K562 (cell line): Measurements from ENCODE around the gene ZNF92. TPM values are rescaled to one million over a fixed set of nuclear protein-coding genes. Genes with fewer than 3 reads are reported as not detected.

Source experiments
- ATAC-seq: fragments of 200-7000 bp; cut with Tn5 transposase; 3 replicates; pipeline ENCODE4 v1.9.1; 2020; ENCODE audit warnings: moderate library complexity
- BruUV-seq: library from RNA; stranded (reverse); fragments of 400-500 nt; replicated peaks from 2 replicates; lab custom pipeline; 2021; lab: Mats Ljungman, UMichigan
- CTCF ChIA-PET: fragments of 300-600 bp; formaldehyde crosslinking; extraction: SDS; loops from one replicate; lab custom pipeline; 2021; ENCODE audit warnings: low intra/inter-chr PET ratio; lab: Yijun Ruan, JAX
- POLR2A ChIA-PET: fragments of 300-600, 350-650 bp; sonication (Branson Sonifier 250); formaldehyde crosslinking; extraction: SDS; loops from one replicate; lab custom pipeline; 2021; ENCODE audit warnings: antibody characterized with exemption, inconsistent platforms; lab: Yijun Ruan, JAX
- DNase-seq, 4 experiments: peaks; one replicate each; pipeline versions ENCODE4 v3.0.0 to v3.0.0-alpha.2; 2011 to 2018; ENCODE audit warnings: low spot score in 3 of 4, mixed read lengths in 3 of 4; ENCODE audit errors: extremely low read depth in 1 of 4
- FAIRE-seq: peaks from 2 replicates; lab custom pipeline; 2011; peaks lifted over from hg19 to GRCh38; lab: Jason Lieb, UNC
- H2AFZ ChIP-seq: 2 replicates; pipeline ENCODE4 v1.6.0; 2011; ENCODE audit warnings: low read depth, low read length, control low read depth, inconsistent platforms
- H3K27ac ChIP-seq: fragments of 200-600 bp; 3 replicates; pipeline ENCODE4 v1.8.0; 2011; ENCODE audit warnings: low read depth, mild to moderate bottlenecking, control low read depth, inconsistent platforms, low read length, moderate library complexity, mixed read lengths; ENCODE audit errors: extremely low read depth
- H3K27me3 ChIP-seq, 2 experiments: fragments of 300-600 bp in 1 of 2; 2 replicates in 1 of 2; 3 replicates in 1 of 2; pipeline versions ENCODE4 v1.6.0 to v1.8.0; 2011; ENCODE audit warnings: inconsistent platforms in 2 of 2, low read length in 2 of 2, mild to moderate bottlenecking in 1 of 2, mixed read lengths in 1 of 2, moderate library complexity in 1 of 2; ENCODE audit not compliant: control insufficient read depth in 2 of 2, insufficient read depth in 2 of 2
- H3K36me3 ChIP-seq: fragments of 300-600 bp; 3 replicates; pipeline ENCODE4 v1.8.0; 2011; ENCODE audit warnings: mild to moderate bottlenecking, low read length, inconsistent platforms; ENCODE audit not compliant: control insufficient read depth, insufficient read depth
- H3K4me1 ChIP-seq, 2 experiments: fragments of 200-600 bp in 1 of 2; replicated peaks in 1 of 2; 2 replicates in 1 of 2; 3 replicates in 1 of 2; pipeline versions ENCODE4 v1.5.1 to v1.8.0; 2011; ENCODE audit warnings: inconsistent platforms in 2 of 2, low read length in 2 of 2, mild to moderate bottlenecking in 1 of 2, mixed read lengths in 1 of 2, moderate library complexity in 1 of 2; ENCODE audit not compliant: control insufficient read depth in 2 of 2, insufficient read depth in 2 of 2
- H3K4me2 ChIP-seq: 2 replicates; pipeline ENCODE4 v1.6.1; 2011; ENCODE audit warnings: low read length, control low read depth, inconsistent platforms, mixed read lengths; ENCODE audit not compliant: insufficient read depth
- H3K4me3 ChIP-seq: fragments of 200-600 bp; sonication (generic), shearing (Covaris generic); 2 replicates; pipeline ENCODE4 v1.5.1; 2016; ENCODE audit warnings: control low read depth, inconsistent platforms
- H3K79me2 ChIP-seq: fragments of 200-600 bp; 3 replicates; pipeline ENCODE4 v1.8.0; 2011; ENCODE audit warnings: low read length, inconsistent platforms; ENCODE audit not compliant: control insufficient read depth, insufficient read depth
- H3K9ac ChIP-seq, 2 experiments: 2 replicates each; pipeline versions ENCODE4 v1.6.0 to v1.6.1; 2011; ENCODE audit warnings: low read depth in 2 of 2, low read length in 2 of 2, control low read depth in 1 of 2, inconsistent platforms in 1 of 2, mild to moderate bottlenecking in 1 of 2, mixed read lengths in 1 of 2; ENCODE audit not compliant: insufficient read depth in 1 of 2
- H3K9me1 ChIP-seq: one replicate; pipeline ENCODE4 v1.6.0; 2011; ENCODE audit warnings: inconsistent platforms, mild to moderate bottlenecking, low read length, moderate library complexity; ENCODE audit not compliant: control insufficient read depth, insufficient read depth
- H3K9me3 ChIP-seq: replicated peaks from 2 replicates; pipeline ENCODE4 v1.5.1; 2011; ENCODE audit warnings: low read depth, low read length, inconsistent platforms; ENCODE audit not compliant: control insufficient read depth, insufficient read depth
- H4K20me1 ChIP-seq: replicated peaks from 2 replicates; pipeline ENCODE4 v1.6.1; 2011; ENCODE audit warnings: low read length, inconsistent platforms, mixed read lengths; ENCODE audit not compliant: control insufficient read depth, insufficient read depth
- MCM3 ChIP-seq: fragments of 450-650 bp; IDR thresholded peaks from 2 replicates; pipeline ENCODE4 v1.6.1; 2016
- MYNN ChIP-seq, 2 experiments: sonication (generic); formaldehyde crosslinking in 1 of 2; IDR thresholded peaks; 2 replicates each; pipeline versions ENCODE4 v1.5.0 to v1.6.1; 2016 to 2020; ENCODE audit warnings: antibody characterized with exemption in 1 of 2, missing genetic modification reagents in 1 of 2
- PHF20 ChIP-seq: fragments of 450-650 bp; IDR thresholded peaks from 2 replicates; pipeline ENCODE4 v1.6.1; 2018; ENCODE audit not compliant: partially characterized antibody
- PHTF2 ChIP-seq: fragments of 250-450 bp; sonication (Bioruptor Pico); IDR thresholded peaks from 2 replicates; pipeline ENCODE4 v1.5.0; 2021; ENCODE audit warnings: mild to moderate bottlenecking
- RCOR1 ChIP-seq, 2 experiments: IDR thresholded peaks; 2 replicates each; pipeline ENCODE4 v1.6.1; 2012; ENCODE audit warnings: low read depth in 2 of 2, low read length in 2 of 2, borderline replicate concordance in 1 of 2, improper control_type of control experiment in 1 of 2
- SIN3A ChIP-seq, 2 experiments: fragments of 150-350 bp in 1 of 2; IDR thresholded peaks; 2 replicates each; pipeline ENCODE4 v1.6.1; 2011 to 2016; ENCODE audit warnings: borderline replicate concordance in 2 of 2, low read depth in 2 of 2, low read length in 2 of 2, mild to moderate bottlenecking in 2 of 2, moderate library complexity in 2 of 2; ENCODE audit not compliant: control insufficient read depth in 1 of 2
- SRF ChIP-seq, 2 experiments: fragments of 250-450, 450-650 bp in 1 of 2; sonication (Bioruptor Pico) in 1 of 2; sonication (generic) in 1 of 2; formaldehyde crosslinking; IDR thresholded peaks; 2 replicates each; pipeline versions ENCODE4 v1.5.0 to v1.5.1; 2020 to 2022; ENCODE audit warnings: mild to moderate bottlenecking in 1 of 2, missing genetic modification reagents in 1 of 2
- ZNF41 ChIP-seq: fragments of 250-450 bp; sonication (Bioruptor Pico); conservative IDR thresholded peaks from 2 replicates; pipeline ENCODE4 v1.4.0; 2020; ENCODE audit warnings: mild to moderate bottlenecking
- ZNF740 ChIP-seq, 3 experiments: fragments of 200-800 bp in 1 of 3; sonication (Bioruptor generic) in 1 of 3; sonication (generic) in 1 of 3; formaldehyde crosslinking in 1 of 3; IDR thresholded peaks; 2 replicates each; pipeline versions ENCODE4 v1.6.1 to v1.8.0; 2016 to 2022; ENCODE audit warnings: mild to moderate bottlenecking in 2 of 3, missing compliant biosample characterization in 2 of 3, missing genetic modification characterization in 2 of 3, missing genetic modification reagents in 1 of 3
- WGBS: fragments of 100-300 bp; shearing (Covaris generic); methylation state at CpG from one replicate; pipeline ENCODE4 v1.1.6; 2016; ENCODE audit warnings: low coverage, mixed read lengths; ENCODE audit not compliant: insufficient coverage; ENCODE audit errors: missing lambda C conversion rate; 5-methylcytosine and 5-hydroxymethylcytosine counted together
- in situ Hi-C: fragments of 300-500 bp; cut with MboI; formaldehyde crosslinking; loops from 4 replicates; pipeline ENCODE4 v1.15.0; 2018; ENCODE audit warnings: inconsistent platforms, mixed read lengths
- intact Hi-C: fragments of 100-400 bp; cut with micrococcal nuclease; formaldehyde crosslinking; loops from 2 replicates; pipeline ENCODE4 v1.14.2; 2022
- polyA plus RNA-seq, 8 experiments: library from polyadenylated mRNA; depleted of rRNA in 4 of 8; stranded (reverse) in 5 of 8; unstranded in 3 of 8; fragments of >200 nt; fragmentation: Nextera tagmentation in 2 of 8; fragmentation: Illumina TruSeq in 1 of 8; extraction: Ambion mirVana in 2 of 8; extraction: Trizol in 1 of 8; gene quantifications; 2 replicates each; pipeline versions ENCODE4 v1.2.1 to v1.2.3, GENCODE V29; 2011 to 2014; ENCODE audit warnings: inconsistent platforms in 1 of 8, missing spikeins in 1 of 8
- total RNA-seq, 7 experiments: library from RNA; depleted of rRNA in 6 of 7; stranded (reverse); fragments of >200 nt in 6 of 7; fragmentation: Illumina TruSeq in 2 of 7; extraction: Trizol in 2 of 7; gene quantifications; 2 replicates each; pipeline versions ENCODE4 v1.2.1 to v1.2.3, GENCODE V29; 2011 to 2021; ENCODE audit warnings: low replicate concordance in 1 of 7
- TF ChIP-seq, protein P1 (sequence below): fragments of 450-650 bp; conservative IDR thresholded peaks from 2 replicates; pipeline ENCODE4 v1.6.1; 2016; ENCODE audit warnings: missing genetic modification characterization, low read depth, mild to moderate bottlenecking, control low read depth, missing compliant biosample characterization
- TF ChIP-seq, protein P2 (sequence below), 2 experiments: fragments of 450-650 bp; conservative IDR thresholded peaks; 2 replicates each; pipeline ENCODE4 v1.6.1; 2017; ENCODE audit warnings: mild to moderate bottlenecking in 2 of 2, moderate library complexity in 2 of 2
- TF ChIP-seq, protein P3 (sequence below): sonication (generic); formaldehyde crosslinking; IDR thresholded peaks from 2 replicates; pipeline ENCODE4 v1.8.0; 2022; ENCODE audit warnings: mild to moderate bottlenecking, missing genetic modification reagents

The ZNF92 gene
- total and polyA plus RNA-seq, 9 of the 15 experiments (the other 6 are each of a cell fraction or from before 2014, with no cell fraction given) = 8.9 to 29.4 (median 12.5) TPM

- Histone ChIP-seq H3K79me2 (peaks cover 93% of the 10 kb centered on the region), H3K27me3 (no peaks in the 10 kb centered on the region), H3K4me3 (no peak overlapping the region), H3K4me1 (peaks cover 0 to 3% of the 10 kb centered on the region in 2 experiments; a peak in 1 of 5 replicates), H3K9me1 (no peaks in the 10 kb centered on the region), H3K27ac (no peak overlapping the region), H4K20me1 (peaks cover 7% of the 10 kb centered on the region; the same call in 1 of the 2 replicates), H3K9me3 (no peaks in the 10 kb centered on the region), H3K4me2 (no peak overlapping the region), H2AFZ (no peak overlapping the region), H3K36me3 (peaks cover 23% of the 10 kb centered on the region; the same call in 2 of the 3 replicates), H3K9ac (no peak overlapping the region)
- BruUV-seq = no TSS peak
- WGBS = 72% methylated on average over 3 of the region's 3 CpGs
- in situ Hi-C loops = no loop called here
- FAIRE-seq = no peak
- POLR2A ChIA-PET = interaction anchor here (0.6 to 2.7 kb wide), 2 partner anchors 8 to 112 kb away, joined by 3 to 28 read pairs; partner anchors contain the start of gene ZNF92
- intact Hi-C loops = no loop called here
- ATAC-seq = no peak
- DNase-seq = no peak
- CTCF ChIA-PET = no interaction called here
- TF ChIP-seq, protein P1, sequence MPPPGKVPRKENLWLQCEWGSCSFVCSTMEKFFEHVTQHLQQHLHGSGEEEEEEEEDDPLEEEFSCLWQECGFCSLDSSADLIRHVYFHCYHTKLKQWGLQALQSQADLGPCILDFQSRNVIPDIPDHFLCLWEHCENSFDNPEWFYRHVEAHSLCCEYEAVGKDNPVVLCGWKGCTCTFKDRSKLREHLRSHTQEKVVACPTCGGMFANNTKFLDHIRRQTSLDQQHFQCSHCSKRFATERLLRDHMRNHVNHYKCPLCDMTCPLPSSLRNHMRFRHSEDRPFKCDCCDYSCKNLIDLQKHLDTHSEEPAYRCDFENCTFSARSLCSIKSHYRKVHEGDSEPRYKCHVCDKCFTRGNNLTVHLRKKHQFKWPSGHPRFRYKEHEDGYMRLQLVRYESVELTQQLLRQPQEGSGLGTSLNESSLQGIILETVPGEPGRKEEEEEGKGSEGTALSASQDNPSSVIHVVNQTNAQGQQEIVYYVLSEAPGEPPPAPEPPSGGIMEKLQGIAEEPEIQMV (tag) = no peak
- TF ChIP-seq RCOR1 (IDR thresholded peaks at IDR 0.05; ENCODE audit: borderline replicate concordance in 1 of 2, low read depth in 2 of 2, low read length in 2 of 2) (no peak), SRF (CRISPR knock-in tag; IDR thresholded peaks at IDR 0.05) (no peak), PHF20 (no peak), MYNN (IDR thresholded peaks at IDR 0.05) (no peak), MYNN (CRISPR knock-in tag; IDR thresholded peaks at IDR 0.05) (no peak), PHTF2 (CRISPR knock-in tag) (no peak), ZNF740 (CRISPR knock-in tag; IDR thresholded peaks at IDR 0.05) (no peak), ZNF740 (tag; IDR thresholded peaks at IDR 0.05) (no peak), ZNF41 (CRISPR knock-in tag) (no peak), SIN3A (IDR thresholded peaks at IDR 0.05; ENCODE audit: borderline replicate concordance in 2 of 2, control insufficient read depth in 1 of 2, low read depth in 2 of 2, low read length in 2 of 2) (no peak), MCM3 (no peak)
- TF ChIP-seq, protein P2, sequence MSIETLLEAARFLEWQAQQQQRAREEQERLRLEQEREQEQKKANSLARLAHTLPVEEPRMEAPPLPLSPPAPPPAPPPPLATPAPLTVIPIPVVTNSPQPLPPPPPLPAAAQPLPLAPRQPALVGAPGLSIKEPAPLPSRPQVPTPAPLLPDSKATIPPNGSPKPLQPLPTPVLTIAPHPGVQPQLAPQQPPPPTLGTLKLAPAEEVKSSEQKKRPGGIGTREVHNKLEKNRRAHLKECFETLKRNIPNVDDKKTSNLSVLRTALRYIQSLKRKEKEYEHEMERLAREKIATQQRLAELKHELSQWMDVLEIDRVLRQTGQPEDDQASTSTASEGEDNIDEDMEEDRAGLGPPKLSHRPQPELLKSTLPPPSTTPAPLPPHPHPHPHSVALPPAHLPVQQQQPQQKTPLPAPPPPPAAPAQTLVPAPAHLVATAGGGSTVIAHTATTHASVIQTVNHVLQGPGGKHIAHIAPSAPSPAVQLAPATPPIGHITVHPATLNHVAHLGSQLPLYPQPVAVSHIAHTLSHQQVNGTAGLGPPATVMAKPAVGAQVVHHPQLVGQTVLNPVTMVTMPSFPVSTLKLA (conservative IDR thresholded peaks at IDR 0.05) = no peak
- TF ChIP-seq, protein P3, sequence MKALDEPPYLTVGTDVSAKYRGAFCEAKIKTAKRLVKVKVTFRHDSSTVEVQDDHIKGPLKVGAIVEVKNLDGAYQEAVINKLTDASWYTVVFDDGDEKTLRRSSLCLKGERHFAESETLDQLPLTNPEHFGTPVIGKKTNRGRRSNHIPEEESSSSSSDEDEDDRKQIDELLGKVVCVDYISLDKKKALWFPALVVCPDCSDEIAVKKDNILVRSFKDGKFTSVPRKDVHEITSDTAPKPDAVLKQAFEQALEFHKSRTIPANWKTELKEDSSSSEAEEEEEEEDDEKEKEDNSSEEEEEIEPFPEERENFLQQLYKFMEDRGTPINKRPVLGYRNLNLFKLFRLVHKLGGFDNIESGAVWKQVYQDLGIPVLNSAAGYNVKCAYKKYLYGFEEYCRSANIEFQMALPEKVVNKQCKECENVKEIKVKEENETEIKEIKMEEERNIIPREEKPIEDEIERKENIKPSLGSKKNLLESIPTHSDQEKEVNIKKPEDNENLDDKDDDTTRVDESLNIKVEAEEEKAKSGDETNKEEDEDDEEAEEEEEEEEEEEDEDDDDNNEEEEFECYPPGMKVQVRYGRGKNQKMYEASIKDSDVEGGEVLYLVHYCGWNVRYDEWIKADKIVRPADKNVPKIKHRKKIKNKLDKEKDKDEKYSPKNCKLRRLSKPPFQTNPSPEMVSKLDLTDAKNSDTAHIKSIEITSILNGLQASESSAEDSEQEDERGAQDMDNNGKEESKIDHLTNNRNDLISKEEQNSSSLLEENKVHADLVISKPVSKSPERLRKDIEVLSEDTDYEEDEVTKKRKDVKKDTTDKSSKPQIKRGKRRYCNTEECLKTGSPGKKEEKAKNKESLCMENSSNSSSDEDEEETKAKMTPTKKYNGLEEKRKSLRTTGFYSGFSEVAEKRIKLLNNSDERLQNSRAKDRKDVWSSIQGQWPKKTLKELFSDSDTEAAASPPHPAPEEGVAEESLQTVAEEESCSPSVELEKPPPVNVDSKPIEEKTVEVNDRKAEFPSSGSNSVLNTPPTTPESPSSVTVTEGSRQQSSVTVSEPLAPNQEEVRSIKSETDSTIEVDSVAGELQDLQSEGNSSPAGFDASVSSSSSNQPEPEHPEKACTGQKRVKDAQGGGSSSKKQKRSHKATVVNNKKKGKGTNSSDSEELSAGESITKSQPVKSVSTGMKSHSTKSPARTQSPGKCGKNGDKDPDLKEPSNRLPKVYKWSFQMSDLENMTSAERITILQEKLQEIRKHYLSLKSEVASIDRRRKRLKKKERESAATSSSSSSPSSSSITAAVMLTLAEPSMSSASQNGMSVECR (CRISPR knock-in tag) = no peak
Measured at GRCh38 chr7:65382452-65382851, 8.8 kb downstream of the ZNF92 start.
